ENCODE data around the gene FIGNL2.

Gene FIGNL2

DNA sequence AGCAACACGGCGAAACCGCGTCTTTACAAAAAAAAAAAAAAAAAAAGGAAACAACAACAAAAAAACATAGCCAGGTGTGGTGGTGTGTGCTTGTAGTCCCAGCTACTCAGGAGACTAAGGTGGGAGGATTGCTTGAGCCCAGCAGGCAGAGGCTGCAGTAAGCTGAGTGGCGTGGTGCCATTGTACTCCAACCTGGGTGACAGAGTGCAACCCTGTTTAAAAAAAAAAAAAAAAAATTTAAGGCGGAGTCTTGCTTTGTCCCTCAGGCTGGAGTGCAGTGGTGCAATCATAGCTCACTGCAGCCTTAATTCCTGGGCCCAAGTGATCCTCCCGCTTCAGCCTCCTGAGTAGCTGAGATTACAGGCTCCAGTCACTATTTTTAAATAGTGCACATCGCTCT, 18.2 kb upstream of the FIGNL2 start:
- no peak overlapping the region for H3K4me3 ChIP-seq (ENCODE audit: low read depth, low read length)
- DNase-seq (ENCODE audit: low read depth, low spot score) = no peak
- TF ChIP-seq, protein P1, sequence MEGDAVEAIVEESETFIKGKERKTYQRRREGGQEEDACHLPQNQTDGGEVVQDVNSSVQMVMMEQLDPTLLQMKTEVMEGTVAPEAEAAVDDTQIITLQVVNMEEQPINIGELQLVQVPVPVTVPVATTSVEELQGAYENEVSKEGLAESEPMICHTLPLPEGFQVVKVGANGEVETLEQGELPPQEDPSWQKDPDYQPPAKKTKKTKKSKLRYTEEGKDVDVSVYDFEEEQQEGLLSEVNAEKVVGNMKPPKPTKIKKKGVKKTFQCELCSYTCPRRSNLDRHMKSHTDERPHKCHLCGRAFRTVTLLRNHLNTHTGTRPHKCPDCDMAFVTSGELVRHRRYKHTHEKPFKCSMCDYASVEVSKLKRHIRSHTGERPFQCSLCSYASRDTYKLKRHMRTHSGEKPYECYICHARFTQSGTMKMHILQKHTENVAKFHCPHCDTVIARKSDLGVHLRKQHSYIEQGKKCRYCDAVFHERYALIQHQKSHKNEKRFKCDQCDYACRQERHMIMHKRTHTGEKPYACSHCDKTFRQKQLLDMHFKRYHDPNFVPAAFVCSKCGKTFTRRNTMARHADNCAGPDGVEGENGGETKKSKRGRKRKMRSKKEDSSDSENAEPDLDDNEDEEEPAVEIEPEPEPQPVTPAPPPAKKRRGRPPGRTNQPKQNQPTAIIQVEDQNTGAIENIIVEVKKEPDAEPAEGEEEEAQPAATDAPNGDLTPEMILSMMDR (IDR thresholded peaks at IDR 0.05; ENCODE audit: low read depth, low read length) = no peak
- in situ Hi-C loops (cut with HindIII; ENCODE audit: low sequenced_read_pairs) = no loop called here

DNA sequence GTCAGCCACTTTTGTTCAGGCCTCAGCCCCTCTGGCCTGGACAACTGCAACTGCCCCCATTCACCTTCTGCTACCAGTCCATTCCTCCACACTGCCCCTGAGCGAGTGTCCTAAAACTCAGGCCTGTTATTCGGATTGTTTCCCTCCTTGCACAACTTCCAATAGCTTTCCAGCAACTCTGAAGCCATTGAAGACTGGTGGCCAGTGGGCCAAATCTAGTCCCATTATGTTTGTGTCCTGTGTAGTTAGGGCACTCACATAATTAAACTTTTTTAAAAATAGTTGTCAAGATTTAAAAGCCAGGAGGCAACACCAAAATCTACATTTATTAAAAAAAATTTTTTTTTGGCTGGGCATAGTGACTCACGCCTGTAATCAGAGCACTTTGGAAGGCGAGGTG, 17.8 kb upstream of the FIGNL2 start:
- in situ Hi-C loops (cut with HindIII; ENCODE audit: low sequenced_read_pairs) = no loop called here
- H3K4me3 ChIP-seq (ENCODE audit: low read depth, low read length) = no peak overlapping the region
- TF ChIP-seq, protein P1 (IDR thresholded peaks at IDR 0.05; ENCODE audit: low read depth, low read length) = no peak
- DNase-seq (ENCODE audit: low read depth, low spot score) = no peak

DNA sequence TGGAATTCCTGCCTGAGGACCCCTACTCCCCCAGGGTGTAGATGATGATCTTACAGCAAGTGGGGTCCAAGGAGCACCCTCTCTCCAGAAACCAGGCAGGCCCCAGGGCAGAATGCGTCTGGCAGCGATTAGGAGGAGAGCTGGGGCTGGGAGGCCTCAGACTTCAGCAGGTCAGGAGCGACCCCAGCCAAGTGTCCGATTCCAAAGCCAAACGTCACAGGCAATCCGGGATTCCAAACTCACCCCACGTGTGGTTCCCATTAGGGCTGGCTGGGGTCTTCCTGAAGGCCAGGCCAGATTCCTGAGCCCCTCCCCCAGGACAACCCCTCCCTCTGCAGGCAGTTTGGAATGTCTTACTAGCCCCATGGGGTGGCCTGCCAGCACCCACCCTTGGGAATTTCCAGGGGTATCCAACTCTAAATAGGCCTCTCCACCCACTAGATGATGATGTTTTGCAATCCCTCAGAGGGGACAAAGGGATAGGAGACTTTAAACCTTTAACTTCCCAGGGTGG, 17.3 kb upstream of the FIGNL2 start:
- in situ Hi-C loops (cut with HindIII; ENCODE audit: low sequenced_read_pairs) = no loop called here
- TF ChIP-seq, protein P1 (IDR thresholded peaks at IDR 0.05; ENCODE audit: low read depth, low read length) = no peak
- no peak overlapping the region for H3K4me3 ChIP-seq (ENCODE audit: low read depth, low read length)
- DNase-seq (ENCODE audit: low read depth, low spot score) = no peak

DNA sequence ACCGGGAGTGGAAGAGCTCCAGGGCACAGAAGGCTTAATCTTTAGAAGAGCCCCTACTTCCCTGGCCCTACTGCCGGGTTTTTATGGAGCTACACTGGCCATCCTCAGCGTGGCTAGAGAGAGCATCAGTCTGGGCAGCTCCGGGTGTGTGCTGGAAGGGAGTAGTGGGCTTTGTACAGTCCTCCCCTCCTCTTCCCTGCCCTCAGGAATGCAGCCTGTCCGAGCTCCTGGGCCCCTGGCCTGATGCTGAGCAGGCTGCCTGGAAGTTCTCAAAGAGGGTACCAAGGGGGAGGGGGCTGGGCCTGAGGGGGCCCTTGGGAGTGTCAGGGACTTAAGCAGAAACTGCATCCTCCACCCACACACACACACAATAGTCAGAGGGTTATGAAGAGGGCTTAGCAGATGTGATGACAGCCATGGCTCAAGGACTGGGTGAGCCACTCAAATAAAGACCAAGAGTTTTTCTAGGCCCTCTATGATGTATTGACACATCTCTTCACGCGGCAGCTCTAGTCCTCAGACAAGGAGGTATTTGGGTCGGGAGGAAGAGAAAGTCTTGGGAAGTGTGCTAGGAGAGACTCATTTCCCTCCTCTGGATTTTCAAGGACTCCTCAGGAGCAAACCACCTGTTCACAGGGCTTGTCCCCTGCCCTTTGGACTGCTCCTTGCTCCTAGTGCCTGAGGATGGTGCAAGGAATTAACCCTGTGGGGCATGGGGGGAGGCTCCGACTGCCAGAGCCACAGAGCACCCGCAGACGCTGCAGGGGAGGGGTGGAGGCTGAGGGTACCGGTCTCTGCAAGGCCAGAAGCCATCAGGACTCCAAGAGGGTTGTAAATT, 16.5 kb upstream of the FIGNL2 start:
- DNase-seq (ENCODE audit: low read depth, low spot score) = no peak
- TF ChIP-seq, protein P1 (IDR thresholded peaks at IDR 0.05; ENCODE audit: low read depth, low read length) = no peak
- H3K4me3 ChIP-seq (ENCODE audit: low read depth, low read length) = no peak overlapping the region
- in situ Hi-C loops (cut with HindIII; ENCODE audit: low sequenced_read_pairs) = no loop called here

DNA sequence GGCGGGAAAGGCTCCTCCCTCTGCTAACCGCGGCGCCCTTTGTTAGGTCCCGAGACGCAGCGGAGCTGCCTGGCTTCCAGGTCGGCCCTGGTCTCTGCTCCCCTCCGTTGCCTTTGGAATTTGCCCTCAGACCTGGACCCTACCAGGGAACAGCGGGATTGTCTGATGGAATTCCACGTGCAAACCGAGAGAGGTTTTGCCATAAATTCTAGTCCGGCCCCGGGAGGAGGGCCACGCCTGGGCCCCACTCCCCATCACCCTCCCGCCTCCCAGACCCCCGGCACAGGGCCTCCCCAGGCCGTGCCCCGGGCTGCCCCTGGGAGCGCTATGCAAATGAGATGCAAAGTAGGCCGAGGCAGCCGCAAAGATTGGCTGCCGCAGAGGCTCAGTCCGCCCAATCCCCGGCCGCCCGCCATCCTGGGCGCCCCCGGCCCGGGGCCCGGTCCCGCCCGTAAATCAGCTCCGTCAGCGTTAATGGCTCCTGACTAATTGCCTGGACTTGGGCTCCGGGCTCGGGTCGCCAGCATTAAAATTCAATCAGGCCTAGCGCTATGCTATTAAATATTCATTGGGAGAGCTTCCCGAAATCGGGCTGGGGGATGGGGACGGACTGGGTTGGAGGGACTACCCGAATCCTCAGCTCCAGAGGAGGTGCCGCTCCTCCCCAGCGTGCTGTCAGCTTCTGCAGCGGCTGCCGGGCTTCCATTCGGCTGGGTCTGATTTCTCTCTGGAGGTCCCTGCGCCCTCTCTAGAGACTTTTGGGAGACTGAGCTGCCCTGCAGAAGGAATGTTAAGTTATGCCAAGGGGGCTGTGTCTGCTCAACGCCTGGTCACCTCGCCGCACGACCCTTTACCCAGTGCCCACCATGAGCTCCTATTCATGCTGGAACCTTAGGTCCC, 15.7 kb upstream of the FIGNL2 start:
- in situ Hi-C loops (cut with HindIII; ENCODE audit: low sequenced_read_pairs) = no loop called here
- DNase-seq (ENCODE audit: low read depth, low spot score) = peak; percentile 18
- TF ChIP-seq, protein P1 (IDR thresholded peaks at IDR 0.05; ENCODE audit: low read depth, low read length) = no peak
- H3K4me3 ChIP-seq (ENCODE audit: low read depth, low read length) = peak overlapping the region; percentile 30

DNA sequence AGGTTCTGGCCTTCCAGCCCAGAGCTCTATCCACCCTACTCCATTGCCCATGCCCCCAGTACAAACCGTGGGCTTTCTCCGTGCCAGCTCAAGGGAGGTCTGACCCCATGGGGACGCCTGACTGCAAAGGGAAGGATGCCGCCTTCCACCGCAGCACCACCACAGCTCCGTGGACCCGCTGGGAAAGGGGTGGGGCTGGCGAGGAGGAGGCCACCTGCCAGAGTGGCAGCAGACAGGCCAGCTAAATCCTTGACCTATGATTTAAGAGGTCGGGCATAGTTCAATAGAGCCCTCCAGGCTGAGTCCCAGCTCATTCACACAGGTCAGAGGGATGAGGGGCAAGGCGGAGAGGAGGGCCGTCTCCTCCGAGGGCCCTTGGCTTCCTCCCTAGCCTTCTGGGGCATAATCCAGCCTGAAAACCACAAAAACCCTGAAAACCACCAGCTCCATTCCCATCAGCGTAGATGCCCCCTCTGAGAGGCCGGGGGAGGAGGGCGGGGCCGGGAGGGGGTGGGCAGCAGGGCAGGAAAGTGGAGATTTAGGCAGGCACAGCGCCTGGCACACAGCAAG, 14.9 kb upstream of the FIGNL2 start:
- H3K4me3 ChIP-seq (ENCODE audit: low read depth, low read length) = peak overlapping the region; percentile 30
- DNase-seq (ENCODE audit: low read depth, low spot score) = no peak
- TF ChIP-seq, protein P1 (IDR thresholded peaks at IDR 0.05; ENCODE audit: low read depth, low read length) = no peak
- in situ Hi-C loops (cut with HindIII; ENCODE audit: low sequenced_read_pairs) = no loop called here

Measured in astrocyte of the spinal cord (primary cell).